Activated T-helper 1 cell treated with anti-CD3 and anti-CD28 coated beads, Interleukin-2, amount 50 U/mL, for 16 hours (primary cell): Measurements from ENCODE around the gene SCN1B.
"Not testable (repeated sequence)": the region's sequence is repeated elsewhere in the genome, so short reads cannot be mapped to it uniquely, and the experiment has no call there.

ENCODE experiments used
- DNase-seq, 2 donors: peaks; one replicate each; pipeline ENCODE4 v3.0.0-alpha.2; 2020; ENCODE audit warnings: low read depth in 1 of 2, low spot score in 1 of 2

Gene SCN1B

GRCh38 chr19:35000647-35001501, 29.4 kb upstream of the SCN1B start:
- peak; percentile 24 to 39 for DNase-seq

- DNase-seq: no peak
Observed at GRCh38 chr19:35002037-35002535, 28.2 kb upstream of the SCN1B start.

DNA sequence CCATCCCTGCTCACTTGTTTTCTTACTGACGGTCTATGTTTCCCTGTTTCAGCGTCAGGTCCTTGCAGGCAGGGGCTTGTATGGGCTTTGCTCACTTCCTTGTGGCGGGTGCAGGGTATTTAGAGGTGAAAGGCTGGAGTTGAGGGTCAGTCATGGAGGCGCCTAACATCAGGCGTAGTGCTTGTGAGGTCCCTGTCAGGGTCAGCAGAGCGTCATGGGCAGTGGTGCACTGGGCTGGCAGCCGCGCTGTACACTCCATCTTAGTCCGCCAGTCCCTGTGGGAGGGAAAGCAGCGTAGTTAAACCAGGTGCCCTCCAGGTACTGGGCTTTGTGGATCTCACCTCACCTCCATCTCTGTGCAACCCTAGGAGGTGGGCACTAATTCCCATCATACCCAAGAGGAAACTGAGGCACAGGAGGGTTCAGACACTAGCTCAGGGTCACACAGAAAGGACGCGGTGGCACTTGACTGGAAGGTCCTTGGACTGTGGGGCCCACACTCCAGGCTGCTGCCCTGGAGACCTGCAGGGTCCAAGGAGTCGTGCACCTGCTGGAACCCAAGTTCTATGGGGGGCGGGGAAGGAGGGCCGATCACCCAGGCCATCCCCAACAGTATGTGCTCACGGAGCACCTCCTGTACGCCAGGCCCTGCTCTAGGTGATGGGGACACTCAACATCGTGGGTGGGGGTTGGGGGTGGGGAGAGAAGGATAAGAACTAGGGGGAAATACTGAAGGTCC, 25.6 kb upstream of the SCN1B start:
- no peak for DNase-seq

DNA sequence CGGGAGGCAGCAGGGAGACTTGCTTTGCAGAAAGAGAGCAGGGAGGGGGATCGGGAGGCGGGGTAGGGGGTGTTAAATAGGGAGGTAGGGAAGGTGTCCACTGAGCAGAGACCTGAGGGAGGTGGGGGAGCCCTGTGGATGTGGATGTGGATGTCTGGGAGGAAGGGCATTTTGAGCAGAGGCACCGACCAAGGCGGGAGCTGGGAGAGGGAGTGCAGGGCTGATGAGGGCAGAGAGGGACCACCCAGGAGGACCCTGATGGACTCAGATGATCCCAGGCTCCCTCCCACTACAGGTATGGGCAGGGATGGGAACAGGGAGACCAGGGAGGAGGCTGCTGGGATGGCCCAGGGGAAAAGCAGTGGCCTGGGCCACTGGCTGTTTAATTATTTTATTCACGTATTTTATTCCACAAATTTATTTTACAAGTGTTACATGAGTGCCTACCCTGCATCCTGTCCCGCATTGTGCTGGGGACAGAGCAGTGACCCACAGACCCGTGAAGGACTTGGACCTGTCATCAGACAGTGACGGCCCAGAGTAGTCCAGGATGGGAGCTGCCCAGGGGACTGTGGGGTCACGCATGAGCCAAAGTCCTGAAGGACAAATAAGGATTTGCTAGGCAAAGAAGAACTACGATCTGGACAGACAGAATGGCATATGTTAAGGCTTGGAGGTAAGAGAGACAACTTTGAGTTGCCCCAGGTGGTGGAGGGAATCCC, 24.9 kb upstream of the SCN1B start:
- DNase-seq: no peak

DNA sequence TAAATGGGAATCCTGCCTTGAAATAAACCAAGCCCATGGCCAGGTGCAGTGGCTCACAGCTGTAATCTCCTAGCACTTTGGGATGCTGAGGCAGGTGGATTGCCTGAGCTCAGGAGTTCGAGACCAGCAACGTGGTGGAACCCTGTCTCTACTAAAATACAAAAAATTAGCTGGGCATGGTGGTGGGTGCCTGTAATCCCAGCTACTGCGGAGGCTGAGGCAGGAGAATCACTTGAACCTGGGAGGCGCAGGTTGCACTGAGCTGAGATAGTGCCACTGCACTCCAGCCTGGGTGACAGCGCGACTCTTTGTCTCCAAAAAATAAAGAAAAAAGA, 24.3 kb upstream of the SCN1B start:
- not testable (repeated sequence) for DNase-seq

DNA sequence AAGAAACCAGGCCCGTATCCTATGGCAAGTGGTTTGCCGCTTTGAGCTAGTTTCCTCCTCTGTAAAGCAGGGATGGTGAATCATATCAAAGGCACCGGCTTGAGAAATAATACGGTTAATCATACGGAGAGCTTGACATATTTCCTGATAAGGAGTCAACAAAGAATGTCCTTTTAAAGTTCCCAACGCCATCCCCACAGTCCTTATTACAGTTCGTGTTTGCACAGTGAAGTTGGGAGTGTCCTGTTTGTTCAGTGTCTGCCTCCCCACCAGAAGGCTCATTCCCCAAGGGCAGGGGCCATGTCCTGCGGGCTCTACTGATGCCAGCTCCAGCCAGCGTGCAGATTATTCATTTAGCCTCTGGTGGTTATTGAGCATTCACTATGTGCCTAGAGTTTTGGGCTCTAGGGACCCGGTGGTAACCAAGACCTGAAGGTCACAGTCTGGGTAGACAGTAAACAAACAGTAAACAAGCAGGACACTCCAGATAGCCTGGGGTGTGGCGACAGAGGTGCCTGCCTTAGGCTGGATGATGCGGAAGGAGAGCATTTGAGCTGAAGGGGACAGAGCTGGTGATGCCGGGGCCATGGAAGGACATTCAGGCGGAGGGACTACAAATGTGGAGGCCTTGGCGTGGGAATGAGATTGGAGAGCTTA, 23.8 kb upstream of the SCN1B start:
- no peak for DNase-seq

DNA sequence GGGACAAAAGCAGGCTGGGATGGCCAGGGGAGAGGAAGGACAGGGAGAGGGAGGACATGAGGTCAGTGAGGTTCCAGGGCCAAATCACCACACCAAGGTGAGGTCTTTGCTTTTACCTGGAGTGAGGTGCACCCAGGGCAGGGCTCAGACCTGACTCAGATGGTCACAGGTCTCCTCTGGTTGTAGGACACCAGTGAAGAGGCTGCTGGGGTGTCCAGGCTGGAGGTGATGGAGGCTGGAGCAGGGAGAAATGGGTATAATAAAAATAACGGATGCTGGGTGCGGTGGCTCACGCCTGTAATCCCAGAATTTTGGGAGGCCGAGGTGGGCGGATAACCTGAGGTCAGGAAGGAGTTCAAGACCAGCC, 23.3 kb upstream of the SCN1B start:
- DNase-seq: no peak

- not testable (repeated sequence) for DNase-seq
Observed at GRCh38 chr19:35007427-35007826, 22.8 kb upstream of the SCN1B start.

GRCh38 chr19:35008891-35009341, 21.4 kb upstream of the SCN1B start:
- DNase-seq: no peak

- DNase-seq: no peak
Observed at GRCh38 chr19:35009424-35010415, 20.6 kb upstream of the SCN1B start.

GRCh38 chr19:35011091-35011689, 19.1 kb upstream of the SCN1B start:
- no peak for DNase-seq

DNA sequence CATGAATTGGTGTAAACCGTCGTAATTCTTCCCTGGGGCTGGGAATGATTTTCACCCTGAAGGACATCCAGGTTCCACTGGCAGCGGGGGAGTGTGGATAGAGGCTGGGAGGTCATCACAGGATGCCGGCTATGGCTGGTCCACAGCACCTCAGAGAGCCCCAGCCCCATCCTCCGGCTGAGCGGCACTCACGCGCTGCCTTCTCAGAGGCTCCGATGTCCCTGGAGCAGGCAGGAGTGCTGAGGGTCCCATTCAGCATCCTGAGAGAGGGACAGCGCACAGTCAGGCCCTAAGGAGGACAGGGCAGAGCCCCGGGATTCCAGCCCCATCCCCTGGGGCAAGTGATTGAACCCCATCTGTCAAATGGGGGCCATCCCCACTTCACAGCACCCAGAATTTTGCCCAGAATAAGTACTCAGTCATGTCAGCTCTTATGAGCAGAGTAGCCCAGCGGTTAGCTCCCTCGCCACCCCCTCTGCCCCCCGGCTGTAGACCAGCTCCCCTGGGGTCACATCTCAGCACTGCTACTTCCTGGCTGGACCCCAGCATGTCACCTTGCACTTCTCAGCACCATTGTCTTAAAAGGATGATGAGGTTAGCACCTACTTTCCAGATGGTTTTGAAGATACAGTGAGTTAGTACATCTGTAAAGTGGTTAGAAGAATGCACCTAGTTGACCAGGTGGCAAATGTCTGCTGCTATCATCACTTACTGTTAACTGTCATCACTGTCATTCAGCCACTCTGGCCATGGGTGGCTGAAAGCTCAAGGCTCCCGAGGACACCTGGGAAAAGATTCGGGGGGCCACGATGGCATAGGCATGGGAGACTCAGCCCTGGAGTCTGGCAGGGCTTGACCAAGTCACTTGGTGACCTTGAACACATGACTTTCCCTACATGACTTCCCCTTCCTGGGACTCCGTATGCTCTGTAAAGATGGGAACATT, 18.3 kb upstream of the SCN1B start:
- DNase-seq: no peak

DNA sequence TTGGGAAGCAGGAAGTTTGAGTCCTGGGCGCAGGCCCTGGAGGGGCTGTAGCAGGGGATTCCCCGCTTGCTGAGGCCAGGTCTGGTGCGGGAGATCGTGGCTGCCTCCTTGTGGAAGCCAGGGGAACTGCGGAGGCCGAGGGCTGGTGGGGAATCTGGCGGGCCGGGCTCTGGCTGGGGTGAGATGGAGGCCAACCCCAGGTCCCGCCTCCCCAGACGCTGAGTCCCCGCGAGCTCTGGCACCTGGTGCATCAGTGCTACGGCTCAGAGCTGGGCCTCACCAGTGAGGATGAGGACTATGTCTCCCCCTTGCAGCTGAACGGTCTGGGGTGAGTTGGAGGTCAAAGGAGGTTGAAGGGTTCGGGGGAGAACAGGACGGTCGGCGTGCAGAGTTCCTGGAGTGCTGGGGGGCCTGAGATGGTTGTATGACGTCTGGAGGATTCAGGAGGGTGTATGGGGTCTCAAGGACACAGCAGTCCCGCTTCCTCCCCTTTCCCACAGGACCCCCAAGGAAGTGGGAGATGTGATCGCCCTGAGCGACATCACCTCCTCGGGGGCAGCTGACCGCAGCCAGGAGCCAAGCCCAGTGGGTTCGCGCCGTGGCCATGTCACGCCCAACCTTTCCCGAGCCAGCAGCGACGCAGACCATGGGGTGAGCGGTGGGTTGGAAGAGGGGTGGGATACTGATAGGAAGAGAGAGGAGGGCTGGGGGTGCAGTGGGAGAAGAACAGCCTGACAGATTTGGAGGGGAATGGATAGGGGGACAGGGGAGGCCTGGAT, 17.0 kb upstream of the SCN1B start:
- DNase-seq: peak; percentile 65 to 68

- peak in 1 of 2 donors; percentile 45 for DNase-seq
Observed at GRCh38 chr19:35013820-35014754, 16.2 kb upstream of the SCN1B start.

- DNase-seq: not testable (repeated sequence)
Observed at GRCh38 chr19:35014774-35015173, 15.5 kb upstream of the SCN1B start.

- DNase-seq: no peak
Observed at GRCh38 chr19:35015270-35015953, 14.9 kb upstream of the SCN1B start.
